C4-2B (cell line): Measurements from ENCODE around the gene PRKCB.
"Not testable (repeated sequence)": the region's sequence is repeated elsewhere in the genome, so short reads cannot be mapped to it uniquely, and the experiment has no call there.

Source experiments
- H3K27ac ChIP-seq: fragments of 450-650 bp; 2 replicates; pipeline ENCODE4 v1.5.1; 2017
- ZFX ChIP-seq: fragments of 450-650 bp; IDR thresholded peaks from 2 replicates; pipeline ENCODE4 v1.6.1; 2017
- TF ChIP-seq, protein P1 (sequence below): fragments of 450-650 bp; conservative IDR thresholded peaks from 2 replicates; pipeline ENCODE4 v1.5.1; 2017; ENCODE audit warnings: mild to moderate bottlenecking

PRKCB gene

DNA sequence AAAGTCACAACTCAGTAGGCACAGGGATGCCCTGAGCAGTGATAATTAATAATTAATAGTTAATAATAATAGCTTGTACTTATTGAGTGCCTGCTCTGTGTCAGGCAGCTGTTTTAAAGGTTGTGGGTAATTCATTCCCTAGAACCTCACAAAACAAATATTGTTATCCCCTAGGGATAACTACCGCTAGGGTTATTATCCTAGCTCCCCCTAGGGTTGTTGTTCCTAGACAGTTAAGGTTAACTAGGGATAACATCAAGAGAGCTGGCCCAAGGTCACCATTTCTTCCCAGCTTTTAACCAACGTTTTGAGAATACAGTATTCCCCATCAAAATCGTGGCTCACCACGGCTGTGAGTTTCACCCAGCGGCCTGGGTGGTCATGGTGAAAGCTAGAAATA lies 180.1 kb downstream of the PRKCB start:
- no peak for TF ChIP-seq ZFX
- TF ChIP-seq, protein P1, sequence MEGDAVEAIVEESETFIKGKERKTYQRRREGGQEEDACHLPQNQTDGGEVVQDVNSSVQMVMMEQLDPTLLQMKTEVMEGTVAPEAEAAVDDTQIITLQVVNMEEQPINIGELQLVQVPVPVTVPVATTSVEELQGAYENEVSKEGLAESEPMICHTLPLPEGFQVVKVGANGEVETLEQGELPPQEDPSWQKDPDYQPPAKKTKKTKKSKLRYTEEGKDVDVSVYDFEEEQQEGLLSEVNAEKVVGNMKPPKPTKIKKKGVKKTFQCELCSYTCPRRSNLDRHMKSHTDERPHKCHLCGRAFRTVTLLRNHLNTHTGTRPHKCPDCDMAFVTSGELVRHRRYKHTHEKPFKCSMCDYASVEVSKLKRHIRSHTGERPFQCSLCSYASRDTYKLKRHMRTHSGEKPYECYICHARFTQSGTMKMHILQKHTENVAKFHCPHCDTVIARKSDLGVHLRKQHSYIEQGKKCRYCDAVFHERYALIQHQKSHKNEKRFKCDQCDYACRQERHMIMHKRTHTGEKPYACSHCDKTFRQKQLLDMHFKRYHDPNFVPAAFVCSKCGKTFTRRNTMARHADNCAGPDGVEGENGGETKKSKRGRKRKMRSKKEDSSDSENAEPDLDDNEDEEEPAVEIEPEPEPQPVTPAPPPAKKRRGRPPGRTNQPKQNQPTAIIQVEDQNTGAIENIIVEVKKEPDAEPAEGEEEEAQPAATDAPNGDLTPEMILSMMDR, result no peak
- H3K27ac ChIP-seq, result no peak overlapping the region

DNA sequence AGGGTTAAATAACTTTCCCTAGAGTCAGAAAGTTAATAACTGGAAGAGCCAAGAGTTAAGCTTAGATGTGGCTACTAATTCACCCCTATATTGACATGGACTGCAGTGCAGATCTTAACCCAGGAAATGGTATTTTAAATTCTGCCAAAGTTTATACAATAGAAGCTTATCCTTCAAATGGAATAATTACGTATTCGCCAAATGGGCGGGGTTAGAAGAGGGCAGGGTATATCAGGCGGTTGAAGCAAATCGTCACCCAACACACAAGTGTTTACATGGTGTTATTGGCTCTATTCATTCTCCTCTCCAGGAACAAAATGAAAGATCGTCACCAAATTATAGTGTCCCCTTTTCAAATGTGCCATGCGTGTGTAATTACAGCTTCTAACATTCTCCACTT lies 182.7 kb downstream of the PRKCB start:
- TF ChIP-seq, protein P1, result no peak
- TF ChIP-seq ZFX, result no peak
- H3K27ac ChIP-seq, result no peak overlapping the region

DNA sequence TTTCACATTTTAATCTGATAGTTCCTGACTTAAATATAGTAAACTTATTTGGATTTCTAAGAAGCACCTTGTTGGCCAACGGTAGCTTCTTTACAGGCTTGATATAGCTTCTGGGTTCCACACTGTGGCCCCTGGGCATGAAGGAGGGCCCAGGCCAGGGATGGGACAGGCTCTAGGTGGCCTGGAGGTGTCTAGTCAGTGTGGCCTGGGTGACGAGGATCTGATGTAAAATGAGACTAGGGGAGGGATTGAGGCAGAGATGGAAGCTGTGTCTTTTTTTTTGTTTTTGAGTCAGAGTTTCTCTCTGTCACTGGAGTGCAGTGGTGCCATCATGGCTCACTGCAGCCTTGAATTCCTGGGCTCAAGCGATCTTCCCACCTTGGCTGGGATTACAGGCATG lies 187.0 kb downstream of the PRKCB start:
- TF ChIP-seq ZFX, result no peak
- TF ChIP-seq, protein P1, result no peak
- no peak overlapping the region for H3K27ac ChIP-seq

DNA sequence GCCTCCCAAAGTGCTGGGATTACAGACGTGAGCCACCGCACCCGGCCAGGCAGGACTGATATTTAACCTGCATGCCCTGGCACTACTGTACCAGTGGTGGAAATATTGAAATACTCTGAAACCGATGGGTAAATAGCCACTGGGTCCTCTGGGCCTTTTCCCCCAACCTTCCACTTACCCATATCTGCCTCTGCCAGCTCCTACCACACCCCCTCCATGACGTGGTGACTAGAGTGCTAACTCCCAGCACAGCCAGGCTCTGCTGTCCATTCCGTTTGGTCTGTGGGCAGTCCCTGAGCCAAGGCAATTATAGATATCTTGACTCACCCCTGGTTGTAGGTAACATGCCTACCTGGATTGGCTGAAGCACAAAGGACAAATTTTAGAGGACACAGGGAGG lies 187.8 kb downstream of the PRKCB start:
- TF ChIP-seq, protein P1, result no peak
- no peak for TF ChIP-seq ZFX
- H3K27ac ChIP-seq, result no peak overlapping the region

DNA sequence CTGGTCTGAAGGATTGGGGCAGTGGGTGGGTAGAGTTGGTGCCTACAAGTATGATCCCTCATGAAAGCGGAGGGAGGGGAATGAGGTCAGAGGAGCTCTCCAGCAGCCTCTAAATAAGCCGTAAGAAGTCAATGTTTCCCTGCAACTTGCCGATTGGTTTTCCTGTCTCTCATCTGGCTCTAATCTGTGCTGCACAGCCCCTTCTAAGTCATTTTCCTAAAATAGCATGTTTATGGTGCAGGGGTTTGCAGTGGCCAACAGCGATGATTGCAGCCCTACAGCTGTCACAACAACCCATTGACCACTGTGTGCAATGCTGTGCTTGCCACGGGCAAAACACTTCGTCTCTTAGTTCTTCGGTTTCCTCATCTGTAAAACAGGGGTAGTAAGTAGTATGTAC lies 189.2 kb downstream of the PRKCB start:
- H3K27ac ChIP-seq, result no peak overlapping the region
- TF ChIP-seq, protein P1, result no peak
- no peak for TF ChIP-seq ZFX

DNA sequence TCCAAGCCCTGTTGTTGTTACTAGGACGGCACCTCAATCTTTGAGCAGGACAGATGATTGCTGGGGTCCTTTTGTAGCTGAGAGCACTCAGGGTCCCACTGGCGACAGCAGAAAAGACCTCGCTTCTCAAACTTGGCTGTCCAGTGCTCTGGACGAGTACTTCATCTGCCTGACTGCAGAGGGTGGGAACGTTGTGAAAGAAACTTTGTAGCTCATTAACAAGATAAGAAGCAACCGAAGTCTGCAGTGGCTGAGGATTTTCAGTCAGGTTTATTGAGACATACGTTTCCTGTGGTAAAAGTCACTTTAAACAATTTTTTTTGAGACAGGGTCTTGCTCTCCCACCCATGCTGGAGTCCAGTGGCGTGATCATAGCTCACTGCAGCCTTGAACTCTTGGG lies 191.7 kb downstream of the PRKCB start:
- TF ChIP-seq, protein P1, result no peak
- no peak for TF ChIP-seq ZFX
- no peak overlapping the region for H3K27ac ChIP-seq

DNA sequence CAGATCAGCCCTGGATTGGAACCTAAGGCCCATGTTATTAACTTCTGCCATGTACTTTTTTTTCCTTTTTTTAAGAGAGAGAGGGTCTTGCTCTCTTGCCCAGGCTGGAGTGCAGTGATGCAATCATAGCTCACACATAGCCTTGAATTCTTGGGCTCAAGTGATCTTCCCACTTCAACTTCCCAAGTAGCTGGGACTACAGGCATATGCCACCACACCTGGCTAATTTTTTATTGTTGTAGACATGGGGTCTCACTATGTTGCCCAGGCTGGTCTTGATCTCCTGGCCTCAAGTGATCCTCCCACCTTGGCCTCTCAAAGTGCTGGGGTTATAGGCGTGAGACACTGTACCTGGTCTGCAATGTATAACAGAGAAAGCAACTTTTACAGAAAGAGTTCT lies 194.1 kb downstream of the PRKCB start:
- H3K27ac ChIP-seq, result not testable (repeated sequence)

DNA sequence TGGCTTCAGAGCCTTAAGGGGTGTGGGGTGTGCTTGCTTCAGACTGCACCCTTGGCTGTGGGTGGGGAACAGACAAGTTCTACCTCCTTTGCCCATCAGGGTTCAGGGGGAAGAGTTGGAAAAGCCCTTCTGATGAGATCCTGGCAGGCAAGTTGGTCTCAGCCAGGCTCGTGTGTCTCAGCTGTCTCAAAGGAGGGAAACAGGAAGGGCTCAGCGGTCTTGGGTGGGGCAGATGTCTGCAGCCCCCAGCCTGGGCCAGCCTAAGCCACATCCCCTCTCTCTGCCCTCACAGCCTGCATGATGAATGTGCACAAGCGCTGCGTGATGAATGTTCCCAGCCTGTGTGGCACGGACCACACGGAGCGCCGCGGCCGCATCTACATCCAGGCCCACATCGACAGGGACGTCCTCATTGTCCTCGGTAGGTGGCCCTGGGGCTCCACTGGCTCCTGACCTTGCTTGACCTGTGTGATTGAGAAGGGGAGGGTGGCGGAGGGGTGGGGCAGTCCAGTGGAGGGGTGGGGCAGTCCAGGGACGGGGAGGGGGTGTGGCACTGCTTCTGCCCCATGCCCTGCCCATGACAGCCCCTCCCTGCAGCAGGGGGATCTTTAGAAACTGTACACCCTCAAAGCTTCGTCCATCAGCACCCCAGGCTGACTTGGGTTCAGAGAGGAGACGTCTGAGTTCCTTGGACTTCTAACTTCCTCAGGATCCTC lies 199.5 kb downstream of the PRKCB start:
- TF ChIP-seq, protein P1, result no peak
- no peak for TF ChIP-seq ZFX
- H3K27ac ChIP-seq, result no peak overlapping the region
